Natural killer cell (primary cell): ENCODE measurements around the gene ANKRD44. TPM values are rescaled to one million over a fixed set of nuclear protein-coding genes. Genes with fewer than 3 reads are reported as not detected.

Source experiments
- ATAC-seq, 3 donors: fragments of 150-1000 bp in 2 of 3; fragments of 200-7000 bp in 1 of 3; cut with Tn5 transposase; 1 replicate in 1 of 3; 2 replicates in 2 of 3; pipeline ENCODE4 v1.10.0; 2021; ENCODE audit warnings: mild to moderate bottlenecking in 2 of 3, moderate library complexity in 2 of 3
- DNase-seq, 2 donors: peaks; one replicate each; pipeline versions ENCODE4 v3.0.0 to v3.0.0-alpha.2; 2013 to 2021; ENCODE audit warnings: mixed read lengths in 1 of 2
- H3K27ac ChIP-seq: one replicate; pipeline ENCODE4 v1.5.1; 2013; ENCODE audit warnings: mild to moderate bottlenecking, low read length
- H3K27me3 ChIP-seq: one replicate; pipeline ENCODE4 v1.6.1; 2013; ENCODE audit warnings: low read length; ENCODE audit not compliant: control insufficient read depth, insufficient read depth
- H3K36me3 ChIP-seq: one replicate; pipeline ENCODE4 v1.6.1; 2013; ENCODE audit warnings: low read length; ENCODE audit not compliant: control insufficient read depth, insufficient read depth
- H3K4me1 ChIP-seq: one replicate; pipeline ENCODE4 v1.6.1; 2013; ENCODE audit warnings: low read length; ENCODE audit not compliant: control insufficient read depth, insufficient read depth
- H3K4me3 ChIP-seq: one replicate; pipeline ENCODE4 v1.5.1; 2013; ENCODE audit warnings: low read length
- H3K9me3 ChIP-seq: one replicate; pipeline ENCODE4 v1.6.1; 2013; ENCODE audit warnings: low read length; ENCODE audit not compliant: control insufficient read depth, insufficient read depth
- H3K27ac Mint-ChIP-seq, 2 donors: one replicate each; pipeline ENCODE4 v1.8.0; 2022; ENCODE audit warnings: mild to moderate bottlenecking in 2 of 2, mixed read lengths in 2 of 2, moderate library complexity in 1 of 2
- H3K27me3 Mint-ChIP-seq, 2 donors: one replicate each; pipeline ENCODE4 v1.8.0; 2022; ENCODE audit warnings: low read depth in 2 of 2, mixed read lengths in 2 of 2
- H3K36me3 Mint-ChIP-seq: one replicate; pipeline ENCODE4 v1.8.0; 2022; ENCODE audit warnings: mixed read lengths
- H3K4me1 Mint-ChIP-seq, 2 donors: one replicate each; pipeline ENCODE4 v1.8.0; 2022; ENCODE audit warnings: mixed read lengths in 2 of 2
- H3K4me3 Mint-ChIP-seq: one replicate; pipeline ENCODE4 v1.8.0; 2022; ENCODE audit warnings: mild to moderate bottlenecking, moderate library complexity, mixed read lengths
- H3K9me3 Mint-ChIP-seq, 2 donors: one replicate each; pipeline ENCODE4 v1.8.0; 2022; ENCODE audit warnings: mixed read lengths in 2 of 2
- WGBS: methylation state at CpG from one replicate; pipeline ENCODE4 v1.1.7; 2013; ENCODE audit warnings: missing lambda C conversion rate; ENCODE audit not compliant: insufficient coverage; 5-methylcytosine and 5-hydroxymethylcytosine counted together
- intact Hi-C: fragments of 100-400 bp; cut with micrococcal nuclease; formaldehyde crosslinking; loops from one replicate; pipeline ENCODE4 v1.14.2; 2022
- total RNA-seq, 4 donors: library from RNA; stranded (reverse); fragments of 120-200 nt in 1 of 4; gene quantifications; one replicate each; pipeline versions ENCODE4 v1.2.3 to v1.2.4, GENCODE V29; 2013 to 2022
- TF ChIP-seq, protein P1 (sequence below): fragments of 200-600 bp; IDR thresholded peaks from one replicate; pipeline ENCODE4 v1.8.0; 2022; ENCODE audit warnings: antibody characterized with exemption

ANKRD44 gene
- total RNA-seq, 3 donors from 2014 or later (not counting 1 experiment from before 2014, with no cell fraction given), result 252 to 376 (median 311) TPM

DNA sequence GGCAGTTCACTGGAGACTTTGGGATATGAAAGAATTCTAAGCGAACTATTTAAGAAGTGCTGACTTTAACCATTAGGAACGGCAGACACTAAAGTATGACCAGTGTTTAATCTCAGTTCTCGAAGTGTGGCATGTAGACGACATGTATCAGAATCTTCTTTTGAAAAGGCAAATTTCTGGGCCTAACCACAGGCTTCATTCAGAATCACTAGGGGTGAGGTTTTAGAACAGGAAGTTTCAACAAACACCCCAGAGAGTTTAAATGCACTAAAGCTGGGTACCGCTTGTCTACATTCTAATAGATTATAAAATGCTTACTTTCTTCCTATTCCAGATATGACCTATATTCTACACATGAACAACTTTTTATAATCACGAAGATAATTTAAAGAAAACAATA, 180.3 kb downstream of the ANKRD44 start:
- peaks cover 21% of the 10 kb centered on the region for H3K4me1 ChIP-seq
- peaks cover 34% of the 10 kb centered on the region for H3K36me3 ChIP-seq
- DNase-seq (peak in 1 of 2 donors; percentile 63), ATAC-seq (peak; percentile 82 to 92 (median 86))
- H3K4me3 ChIP-seq, result no peak overlapping the region
- peak overlapping the region; percentile 45 for H3K27ac ChIP-seq
- TF ChIP-seq, protein P1, sequence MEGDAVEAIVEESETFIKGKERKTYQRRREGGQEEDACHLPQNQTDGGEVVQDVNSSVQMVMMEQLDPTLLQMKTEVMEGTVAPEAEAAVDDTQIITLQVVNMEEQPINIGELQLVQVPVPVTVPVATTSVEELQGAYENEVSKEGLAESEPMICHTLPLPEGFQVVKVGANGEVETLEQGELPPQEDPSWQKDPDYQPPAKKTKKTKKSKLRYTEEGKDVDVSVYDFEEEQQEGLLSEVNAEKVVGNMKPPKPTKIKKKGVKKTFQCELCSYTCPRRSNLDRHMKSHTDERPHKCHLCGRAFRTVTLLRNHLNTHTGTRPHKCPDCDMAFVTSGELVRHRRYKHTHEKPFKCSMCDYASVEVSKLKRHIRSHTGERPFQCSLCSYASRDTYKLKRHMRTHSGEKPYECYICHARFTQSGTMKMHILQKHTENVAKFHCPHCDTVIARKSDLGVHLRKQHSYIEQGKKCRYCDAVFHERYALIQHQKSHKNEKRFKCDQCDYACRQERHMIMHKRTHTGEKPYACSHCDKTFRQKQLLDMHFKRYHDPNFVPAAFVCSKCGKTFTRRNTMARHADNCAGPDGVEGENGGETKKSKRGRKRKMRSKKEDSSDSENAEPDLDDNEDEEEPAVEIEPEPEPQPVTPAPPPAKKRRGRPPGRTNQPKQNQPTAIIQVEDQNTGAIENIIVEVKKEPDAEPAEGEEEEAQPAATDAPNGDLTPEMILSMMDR, result no peak
- intact Hi-C loops, result loop anchor here (5.0 kb wide), 1 partner anchor 37 kb away; no protein-coding TSS in a partner anchor
- Mint-ChIP-seq H3K27me3 (no peaks in the 10 kb centered on the region), H3K27ac (peak overlapping the region; percentile 81 to 86), H3K4me3 (peak overlapping the region; percentile 80), H3K36me3 (no peaks in the 10 kb centered on the region), H3K9me3 (no peaks in the 10 kb centered on the region), H3K4me1 (peaks cover 69 to 89% of the 10 kb centered on the region in 2 donors)
- H3K9me3 ChIP-seq, result peaks cover 2% of the 10 kb centered on the region
- WGBS, result 10% methylated on average over 6 of the region's 6 CpGs
- no peaks in the 10 kb centered on the region for H3K27me3 ChIP-seq

DNA sequence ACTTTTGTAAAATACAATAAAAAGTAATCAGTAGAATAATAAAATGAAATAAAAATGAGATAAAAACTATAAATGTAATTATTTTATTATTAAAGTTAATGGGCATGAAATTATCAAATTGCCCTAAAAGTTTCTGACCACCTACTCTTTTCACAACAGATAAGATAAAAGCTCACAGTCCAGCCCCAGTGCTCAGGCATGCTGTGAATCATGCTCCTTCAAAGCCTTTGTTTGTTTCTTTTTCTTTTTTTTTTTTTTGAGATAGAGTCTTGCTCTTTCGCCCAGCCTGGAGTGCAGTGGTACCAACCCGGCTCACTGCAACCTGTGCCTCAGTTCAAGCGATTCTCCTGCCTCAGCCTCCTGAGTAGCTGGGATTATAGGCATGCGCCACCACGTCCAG, 181.7 kb downstream of the ANKRD44 start:
- H3K4me3 Mint-ChIP-seq, result peak overlapping the region; percentile 37
- H3K27me3 Mint-ChIP-seq, result no peaks in the 10 kb centered on the region

DNA sequence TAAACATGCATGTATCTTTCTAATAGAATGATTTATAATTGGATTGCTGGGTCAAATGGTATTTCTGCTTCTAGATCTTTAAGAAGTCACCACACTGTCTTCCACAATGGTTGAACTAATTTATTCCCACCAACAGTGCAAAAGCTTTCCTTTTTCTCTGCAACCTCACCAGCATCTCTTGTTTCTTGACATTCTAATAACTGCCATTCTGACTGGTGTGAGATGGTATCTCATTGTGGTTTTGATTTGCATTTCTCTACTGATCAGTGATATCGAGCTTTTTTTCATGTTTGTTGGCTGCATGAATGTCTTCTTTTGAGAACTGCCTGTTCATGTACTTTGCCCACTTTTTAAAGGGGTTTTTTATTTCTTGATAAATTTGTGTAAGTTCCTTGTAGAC, 182.5 kb downstream of the ANKRD44 start:
- Histone ChIP-seq H3K27me3 (no peaks in the 10 kb centered on the region), H3K4me3 (no peak overlapping the region), H3K9me3 (peaks cover 2% of the 10 kb centered on the region), H3K27ac (no peak overlapping the region), H3K36me3 (peaks cover 36% of the 10 kb centered on the region), H3K4me1 (peaks cover 21% of the 10 kb centered on the region)
- TF ChIP-seq, protein P1, result no peak
- H3K9me3 Mint-ChIP-seq, result no peaks in the 10 kb centered on the region
- H3K27ac Mint-ChIP-seq, result peak overlapping the region; percentile 81 to 86
- no peak for ATAC-seq
- DNase-seq, result peak in 1 of 2 donors; percentile 26
- no peaks in the 10 kb centered on the region for H3K27me3 Mint-ChIP-seq
- 33% methylated on average over 1 of the region's 1 CpG for WGBS
- H3K36me3 Mint-ChIP-seq, result no peaks in the 10 kb centered on the region
- H3K4me3 Mint-ChIP-seq, result peak overlapping the region; percentile 32
- intact Hi-C loops, result no loop called here
- H3K4me1 Mint-ChIP-seq, result peaks cover 57 to 69% of the 10 kb centered on the region in 2 donors

More for the DNA sequence above, 181.7 kb downstream of the ANKRD44 start:
- Histone ChIP-seq H3K27me3 (no peaks in the 10 kb centered on the region), H3K27ac (no peak overlapping the region), H3K4me3 (no peak overlapping the region), H3K36me3 (peaks cover 35% of the 10 kb centered on the region), H3K9me3 (peaks cover 2% of the 10 kb centered on the region), H3K4me1 (peaks cover 21% of the 10 kb centered on the region)
- Mint-ChIP-seq H3K9me3 (no peaks in the 10 kb centered on the region), H3K4me1 (peaks cover 61 to 75% of the 10 kb centered on the region in 2 donors), H3K27ac (peak overlapping the region; percentile 81 to 86), H3K36me3 (no peaks in the 10 kb centered on the region)
- intact Hi-C loops, result no loop called here
- TF ChIP-seq, protein P1, result no peak
- DNase-seq, result no peak
- WGBS, result 98% methylated on average over 5 of the region's 5 CpGs
- ATAC-seq, result no peak
